LNCAP (cell line): ENCODE data around the gene ABCB11.

ENCODE experiments used
- TF ChIP-seq, protein P1 (sequence below): fragments of 450-650 bp; IDR thresholded peaks from 2 replicates; pipeline ENCODE4 v1.5.1; 2017; ENCODE audit warnings: mild to moderate bottlenecking

ABCB11 gene

DNA sequence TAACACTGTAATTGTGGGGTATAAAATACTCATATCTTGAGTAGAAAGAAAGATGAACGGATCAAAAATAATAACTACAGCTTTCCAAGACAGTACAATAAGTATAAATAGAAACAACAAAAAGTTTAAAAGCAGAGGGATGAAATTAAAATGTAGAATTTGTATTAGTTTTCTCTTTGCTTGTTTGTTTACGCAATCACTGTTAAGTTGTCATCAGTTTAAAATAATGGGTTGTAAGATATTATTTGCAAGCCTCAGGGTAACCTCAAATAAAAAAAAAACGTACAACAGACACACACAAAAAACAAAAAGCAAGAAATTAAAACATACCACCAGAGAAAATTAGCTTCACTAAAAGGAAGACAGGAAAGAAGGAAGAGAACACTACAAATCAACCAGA is 18.0 kb upstream of the ABCB11 start:
- TF ChIP-seq, protein P1, sequence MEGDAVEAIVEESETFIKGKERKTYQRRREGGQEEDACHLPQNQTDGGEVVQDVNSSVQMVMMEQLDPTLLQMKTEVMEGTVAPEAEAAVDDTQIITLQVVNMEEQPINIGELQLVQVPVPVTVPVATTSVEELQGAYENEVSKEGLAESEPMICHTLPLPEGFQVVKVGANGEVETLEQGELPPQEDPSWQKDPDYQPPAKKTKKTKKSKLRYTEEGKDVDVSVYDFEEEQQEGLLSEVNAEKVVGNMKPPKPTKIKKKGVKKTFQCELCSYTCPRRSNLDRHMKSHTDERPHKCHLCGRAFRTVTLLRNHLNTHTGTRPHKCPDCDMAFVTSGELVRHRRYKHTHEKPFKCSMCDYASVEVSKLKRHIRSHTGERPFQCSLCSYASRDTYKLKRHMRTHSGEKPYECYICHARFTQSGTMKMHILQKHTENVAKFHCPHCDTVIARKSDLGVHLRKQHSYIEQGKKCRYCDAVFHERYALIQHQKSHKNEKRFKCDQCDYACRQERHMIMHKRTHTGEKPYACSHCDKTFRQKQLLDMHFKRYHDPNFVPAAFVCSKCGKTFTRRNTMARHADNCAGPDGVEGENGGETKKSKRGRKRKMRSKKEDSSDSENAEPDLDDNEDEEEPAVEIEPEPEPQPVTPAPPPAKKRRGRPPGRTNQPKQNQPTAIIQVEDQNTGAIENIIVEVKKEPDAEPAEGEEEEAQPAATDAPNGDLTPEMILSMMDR = no peak

DNA sequence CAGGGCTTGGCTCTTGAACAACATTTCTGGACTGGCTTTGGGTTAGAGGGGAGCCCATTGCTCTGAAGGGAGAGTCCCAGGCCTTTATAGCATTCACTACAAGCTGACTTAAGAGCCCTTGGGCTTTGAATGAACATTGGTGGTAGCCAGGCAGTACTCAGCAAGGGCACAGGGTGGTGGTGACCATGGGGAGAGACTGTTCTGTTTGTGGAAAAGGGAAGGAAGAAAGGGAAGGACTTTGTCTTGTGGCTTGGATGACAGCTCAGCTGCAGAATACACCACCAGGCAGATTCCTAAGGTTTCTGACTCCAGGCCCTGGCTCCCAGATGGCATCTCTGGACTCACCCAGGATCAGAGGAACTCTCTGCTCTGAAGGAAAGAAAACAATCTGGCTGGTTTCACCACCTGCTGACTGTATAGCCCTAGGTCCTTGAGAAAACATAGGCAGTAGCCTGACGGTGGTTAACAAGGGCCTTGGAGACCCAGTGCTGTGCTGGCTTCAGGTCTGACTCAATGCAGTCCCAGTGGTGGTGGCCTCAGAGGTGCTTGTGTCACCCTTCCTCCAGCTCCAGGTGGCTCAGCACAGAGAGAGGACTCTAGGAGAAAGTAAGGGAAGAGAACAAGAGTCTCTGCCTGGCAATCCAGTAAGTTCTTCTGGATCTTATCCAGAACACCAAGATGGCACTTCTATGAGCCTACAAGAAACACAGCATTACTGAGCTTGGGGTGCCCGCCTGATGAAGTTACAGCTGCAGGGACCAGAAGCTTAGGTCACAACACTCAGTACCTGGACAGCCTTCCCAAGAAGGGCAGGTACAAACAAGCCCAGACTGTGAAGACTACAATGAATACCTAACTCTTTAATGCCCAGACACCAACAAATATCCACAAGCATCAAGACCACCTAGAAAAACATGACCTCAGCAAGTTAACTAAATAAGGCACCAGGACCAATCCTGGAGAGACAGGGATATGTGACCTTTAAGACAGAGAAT is 16.4 kb upstream of the ABCB11 start:
- TF ChIP-seq, protein P1 = no peak

DNA sequence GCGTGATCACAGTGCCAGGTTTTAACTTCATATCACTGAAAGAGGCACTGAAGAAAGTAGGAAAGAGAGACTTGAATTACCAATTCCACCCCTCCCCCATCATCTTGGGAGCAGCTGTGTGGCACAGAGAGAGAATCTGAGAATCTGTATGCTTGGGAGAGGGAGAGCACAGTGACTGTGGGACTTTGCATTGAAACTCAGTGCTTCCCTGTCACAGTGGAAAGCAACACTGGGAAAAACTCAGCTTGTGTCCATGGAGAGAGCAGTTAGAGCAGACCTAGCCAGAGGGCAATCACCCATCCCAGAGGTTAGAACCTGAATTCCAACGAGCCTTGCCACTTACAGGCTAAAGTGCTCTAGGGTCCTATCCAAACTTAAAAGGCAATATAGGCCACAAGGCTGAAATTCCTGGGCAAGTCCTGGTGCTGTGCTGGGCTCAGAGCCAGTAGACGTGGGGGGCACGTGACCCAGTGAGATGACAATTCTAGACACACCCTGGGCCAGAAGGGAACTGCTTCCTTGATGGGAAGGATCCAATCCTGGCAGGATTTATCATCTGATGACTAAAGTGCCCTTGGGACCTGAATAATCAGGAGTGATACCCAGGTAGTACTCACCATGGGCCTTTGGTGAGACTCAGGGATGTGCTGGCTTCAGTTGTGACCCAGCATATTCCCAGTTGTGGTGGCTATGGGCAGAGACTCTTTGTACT is 15.5 kb upstream of the ABCB11 start:
- TF ChIP-seq, protein P1 = no peak

DNA sequence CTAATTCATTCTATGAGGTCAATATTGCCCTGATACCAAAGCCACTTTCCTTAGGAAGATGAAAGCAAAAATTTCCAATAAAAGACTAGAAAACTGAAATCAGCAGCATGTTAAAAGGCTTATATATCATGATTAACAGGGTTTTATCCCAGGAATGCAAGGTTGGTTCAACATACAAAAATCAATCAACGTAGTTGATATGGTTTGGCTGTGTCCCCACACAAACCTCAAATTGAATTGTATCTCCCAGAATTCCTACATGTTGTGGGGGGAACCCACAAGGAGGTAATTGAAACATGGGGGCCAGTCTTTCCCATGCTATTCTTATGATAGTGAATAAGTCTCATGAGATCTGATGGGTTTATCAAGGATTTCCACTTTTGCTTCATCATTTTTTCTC is 11.7 kb upstream of the ABCB11 start:
- TF ChIP-seq, protein P1 = no peak

DNA sequence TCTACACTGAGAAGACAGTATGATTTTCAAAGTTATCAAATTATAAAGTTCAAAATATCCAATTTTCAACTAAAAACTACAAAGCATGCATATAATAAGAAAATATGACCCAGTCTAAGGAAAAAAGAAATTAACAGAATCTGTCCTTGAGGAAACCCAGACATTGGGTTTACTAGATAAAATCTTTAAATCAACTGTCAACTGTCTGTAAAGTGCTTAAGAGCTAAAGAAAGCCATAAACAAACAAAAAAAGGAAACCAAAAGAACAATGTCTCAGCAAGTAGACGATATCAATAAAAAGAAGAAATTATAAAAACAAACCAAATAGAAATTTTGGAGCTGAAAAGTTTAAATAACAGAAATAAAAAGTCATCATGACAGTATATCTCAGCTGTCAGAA is 10.5 kb upstream of the ABCB11 start:
- TF ChIP-seq, protein P1 = no peak

DNA sequence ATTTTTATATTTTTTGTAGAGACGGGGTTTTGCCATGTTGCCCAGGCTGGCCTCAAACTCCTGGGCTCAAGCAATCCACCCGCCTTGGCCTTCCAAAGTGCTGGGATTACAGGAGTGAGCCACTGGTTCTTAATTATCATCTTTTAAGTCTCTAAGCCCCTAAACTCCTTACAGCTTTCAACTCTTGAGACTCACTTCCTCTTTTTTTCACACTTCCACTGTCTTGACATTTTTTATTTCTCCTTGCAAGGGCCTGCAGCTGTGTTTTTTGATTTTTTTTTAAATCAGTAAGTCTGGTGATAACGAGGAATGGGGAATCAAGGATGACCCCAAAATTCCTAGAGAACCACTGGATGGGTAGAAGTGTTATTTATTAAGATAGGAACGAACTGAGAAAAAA is 8.6 kb upstream of the ABCB11 start:
- TF ChIP-seq, protein P1 = no peak

DNA sequence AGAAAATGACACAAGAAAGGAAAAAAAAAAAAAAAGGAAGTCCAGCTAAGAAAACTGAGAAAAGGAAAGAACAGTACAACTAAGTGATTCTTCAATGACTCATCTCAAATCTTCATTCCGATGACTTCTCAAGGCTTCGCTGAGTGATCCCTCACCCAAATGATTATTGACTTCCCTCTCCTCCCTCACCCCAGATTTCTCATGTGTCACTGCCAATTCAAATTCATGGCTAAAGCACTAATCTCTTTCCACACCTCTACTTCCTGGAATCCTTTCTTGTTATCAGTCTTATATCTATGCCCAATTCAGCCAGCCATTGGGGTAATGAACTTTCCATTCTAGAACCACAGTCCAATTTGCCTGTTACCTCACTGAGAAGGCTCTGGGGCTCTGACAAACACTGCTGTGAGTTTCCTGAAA is 7.2 kb upstream of the ABCB11 start:
- TF ChIP-seq, protein P1 = no peak
